ENCODE measurements around the gene ERC1. TPM values are rescaled to one million over a fixed set of nuclear protein-coding genes. Genes with fewer than 3 reads are reported as not detected.

Gene ERC1
- polyA plus RNA-seq, 1 donor from 2014 or later = 7.1 TPM

DNA sequence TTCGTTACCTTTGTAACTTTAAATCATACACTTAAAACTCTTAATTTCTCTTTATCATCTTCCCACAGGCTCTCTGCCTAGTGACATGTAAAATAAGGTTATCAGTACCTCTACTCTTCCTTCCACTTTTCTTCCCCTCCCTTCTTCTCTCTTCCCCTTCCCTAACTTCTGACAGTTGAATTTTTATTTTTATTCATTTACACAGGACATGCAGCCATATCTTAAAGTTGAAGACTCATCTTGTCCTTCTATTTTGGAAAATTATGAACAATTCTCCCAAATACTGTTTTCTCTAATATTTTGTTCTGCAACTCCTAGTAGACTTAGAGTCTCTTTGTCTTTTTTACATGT is 339.4 kb downstream of the ERC1 start:
- no peak overlapping the region for H2AFZ ChIP-seq (ENCODE audit: low read depth, low read length)
- H3K9me2 ChIP-seq (ENCODE audit: insufficient read depth, low read length) = no peaks in the 10 kb centered on the region
- H3F3A ChIP-seq (ENCODE audit: insufficient read depth, low read length, poor library complexity, severe bottlenecking) = no peaks in the 10 kb centered on the region
- TF ChIP-seq RAD21 (conservative IDR thresholded peaks at IDR 0.05) = no peak
- H3K27ac ChIP-seq (ENCODE audit: low read length) = no peak overlapping the region
- H4K20me1 ChIP-seq (ENCODE audit: insufficient read depth) = no peaks in the 10 kb centered on the region
- no peak overlapping the region for H3K4me3 ChIP-seq (ENCODE audit: low read length)
- no peak overlapping the region for H3K9ac ChIP-seq (ENCODE audit: low read length)
- H3K4me2 ChIP-seq (ENCODE audit: low read length) = no peak overlapping the region
- H3K36me3 ChIP-seq (ENCODE audit: insufficient read depth, low read length) = no peaks in the 10 kb centered on the region
- no peaks in the 10 kb centered on the region for H3K79me2 ChIP-seq (replicated peaks; ENCODE audit: insufficient read depth, low read length)
- H3K27me3 ChIP-seq (ENCODE audit: insufficient read depth, low read depth, low read length) = no peaks in the 10 kb centered on the region
- no peaks in the 10 kb centered on the region for H3K9me3 ChIP-seq (ENCODE audit: low read length)

DNA sequence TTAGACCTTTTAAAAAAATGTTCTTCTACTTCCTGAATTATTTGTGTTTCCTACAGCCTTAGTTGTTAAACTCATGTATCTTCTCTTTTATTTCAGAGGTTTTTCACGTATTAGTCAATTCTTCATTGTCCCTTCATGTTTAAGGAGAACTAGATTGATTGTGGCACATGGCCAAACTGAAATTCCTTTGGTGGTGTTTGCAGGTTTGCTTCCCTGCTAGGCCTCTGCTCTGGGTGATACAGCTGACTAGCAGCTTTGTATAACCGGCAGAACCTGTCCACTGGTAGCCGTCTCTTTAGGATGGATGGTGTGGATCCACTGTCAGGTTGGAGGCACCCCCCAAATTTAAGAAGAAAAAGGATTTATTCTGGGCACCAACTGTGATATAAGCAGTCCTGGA is 341.3 kb downstream of the ERC1 start:
- no peak overlapping the region for H3K27ac ChIP-seq (ENCODE audit: low read length)
- no peak overlapping the region for H2AFZ ChIP-seq (ENCODE audit: low read depth, low read length)
- TF ChIP-seq POLR2AphosphoS5 (IDR thresholded peaks at IDR 0.05) = no peak
- TF ChIP-seq, protein P1, sequence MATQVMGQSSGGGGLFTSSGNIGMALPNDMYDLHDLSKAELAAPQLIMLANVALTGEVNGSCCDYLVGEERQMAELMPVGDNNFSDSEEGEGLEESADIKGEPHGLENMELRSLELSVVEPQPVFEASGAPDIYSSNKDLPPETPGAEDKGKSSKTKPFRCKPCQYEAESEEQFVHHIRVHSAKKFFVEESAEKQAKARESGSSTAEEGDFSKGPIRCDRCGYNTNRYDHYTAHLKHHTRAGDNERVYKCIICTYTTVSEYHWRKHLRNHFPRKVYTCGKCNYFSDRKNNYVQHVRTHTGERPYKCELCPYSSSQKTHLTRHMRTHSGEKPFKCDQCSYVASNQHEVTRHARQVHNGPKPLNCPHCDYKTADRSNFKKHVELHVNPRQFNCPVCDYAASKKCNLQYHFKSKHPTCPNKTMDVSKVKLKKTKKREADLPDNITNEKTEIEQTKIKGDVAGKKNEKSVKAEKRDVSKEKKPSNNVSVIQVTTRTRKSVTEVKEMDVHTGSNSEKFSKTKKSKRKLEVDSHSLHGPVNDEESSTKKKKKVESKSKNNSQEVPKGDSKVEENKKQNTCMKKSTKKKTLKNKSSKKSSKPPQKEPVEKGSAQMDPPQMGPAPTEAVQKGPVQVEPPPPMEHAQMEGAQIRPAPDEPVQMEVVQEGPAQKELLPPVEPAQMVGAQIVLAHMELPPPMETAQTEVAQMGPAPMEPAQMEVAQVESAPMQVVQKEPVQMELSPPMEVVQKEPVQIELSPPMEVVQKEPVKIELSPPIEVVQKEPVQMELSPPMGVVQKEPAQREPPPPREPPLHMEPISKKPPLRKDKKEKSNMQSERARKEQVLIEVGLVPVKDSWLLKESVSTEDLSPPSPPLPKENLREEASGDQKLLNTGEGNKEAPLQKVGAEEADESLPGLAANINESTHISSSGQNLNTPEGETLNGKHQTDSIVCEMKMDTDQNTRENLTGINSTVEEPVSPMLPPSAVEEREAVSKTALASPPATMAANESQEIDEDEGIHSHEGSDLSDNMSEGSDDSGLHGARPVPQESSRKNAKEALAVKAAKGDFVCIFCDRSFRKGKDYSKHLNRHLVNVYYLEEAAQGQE (IDR thresholded peaks at IDR 0.05; ENCODE audit: borderline replicate concordance) = no peak
- no peak for TF ChIP-seq RAD21 (conservative IDR thresholded peaks at IDR 0.05)
- TF ChIP-seq SMC3 (conservative IDR thresholded peaks at IDR 0.05; ENCODE audit: poor library complexity) = no peak
- no peak for TF ChIP-seq EZH2 (IDR thresholded peaks at IDR 0.05; ENCODE audit: borderline replicate concordance, insufficient read depth, low read length, poor library complexity, severe bottlenecking)
- TF ChIP-seq EP300 (conservative IDR thresholded peaks at IDR 0.05; ENCODE audit: poor library complexity, severe bottlenecking) = no peak
- TF ChIP-seq MXI1 (conservative IDR thresholded peaks at IDR 0.05; ENCODE audit: poor library complexity, severe bottlenecking) = no peak
- no peak for TF ChIP-seq CTCF (IDR thresholded peaks at IDR 0.05; ENCODE audit: poor library complexity, severe bottlenecking)
- TF ChIP-seq TAF1 (IDR thresholded peaks at IDR 0.05; ENCODE audit: low read depth) = no peak
- no peaks in the 10 kb centered on the region for H3F3A ChIP-seq (ENCODE audit: insufficient read depth, low read length, poor library complexity, severe bottlenecking)
- H3K9ac ChIP-seq (ENCODE audit: low read length) = no peak overlapping the region
- no peak overlapping the region for H3K4me3 ChIP-seq (ENCODE audit: low read length)
- H3K27me3 ChIP-seq (ENCODE audit: insufficient read depth, low read depth, low read length) = no peaks in the 10 kb centered on the region
- no peaks in the 10 kb centered on the region for H3K36me3 ChIP-seq (ENCODE audit: insufficient read depth, low read length)
- no peaks in the 10 kb centered on the region for H3K9me3 ChIP-seq (ENCODE audit: low read length)
- no peaks in the 10 kb centered on the region for H3K9me2 ChIP-seq (ENCODE audit: insufficient read depth, low read length)
- H3K79me2 ChIP-seq (replicated peaks; ENCODE audit: insufficient read depth, low read length) = no peaks in the 10 kb centered on the region
- H4K20me1 ChIP-seq (ENCODE audit: insufficient read depth) = no peaks in the 10 kb centered on the region
- H3K4me2 ChIP-seq (ENCODE audit: low read length) = no peak overlapping the region

Data from neural cell (in vitro differentiated cells).